Activated naive CD8-positive, alpha-beta T cell treated with anti-CD3 and anti-CD28 coated beads, Interleukin-2, amount 50 U/mL, for 16 hours (primary cell): ENCODE data around the gene ZMYND11.
A peak's percentile ranks its signal among the peaks of the same experiment; 100 is the strongest.
"Not testable (repeated sequence)": the region's sequence is repeated elsewhere in the genome, so short reads cannot be mapped to it uniquely, and the experiment has no call there.

Experiments used
- DNase-seq: peaks from one replicate; pipeline ENCODE4 v3.0.0-alpha.2; 2020; ENCODE audit warnings: low read depth, low spot score

ZMYND11 gene

DNA sequence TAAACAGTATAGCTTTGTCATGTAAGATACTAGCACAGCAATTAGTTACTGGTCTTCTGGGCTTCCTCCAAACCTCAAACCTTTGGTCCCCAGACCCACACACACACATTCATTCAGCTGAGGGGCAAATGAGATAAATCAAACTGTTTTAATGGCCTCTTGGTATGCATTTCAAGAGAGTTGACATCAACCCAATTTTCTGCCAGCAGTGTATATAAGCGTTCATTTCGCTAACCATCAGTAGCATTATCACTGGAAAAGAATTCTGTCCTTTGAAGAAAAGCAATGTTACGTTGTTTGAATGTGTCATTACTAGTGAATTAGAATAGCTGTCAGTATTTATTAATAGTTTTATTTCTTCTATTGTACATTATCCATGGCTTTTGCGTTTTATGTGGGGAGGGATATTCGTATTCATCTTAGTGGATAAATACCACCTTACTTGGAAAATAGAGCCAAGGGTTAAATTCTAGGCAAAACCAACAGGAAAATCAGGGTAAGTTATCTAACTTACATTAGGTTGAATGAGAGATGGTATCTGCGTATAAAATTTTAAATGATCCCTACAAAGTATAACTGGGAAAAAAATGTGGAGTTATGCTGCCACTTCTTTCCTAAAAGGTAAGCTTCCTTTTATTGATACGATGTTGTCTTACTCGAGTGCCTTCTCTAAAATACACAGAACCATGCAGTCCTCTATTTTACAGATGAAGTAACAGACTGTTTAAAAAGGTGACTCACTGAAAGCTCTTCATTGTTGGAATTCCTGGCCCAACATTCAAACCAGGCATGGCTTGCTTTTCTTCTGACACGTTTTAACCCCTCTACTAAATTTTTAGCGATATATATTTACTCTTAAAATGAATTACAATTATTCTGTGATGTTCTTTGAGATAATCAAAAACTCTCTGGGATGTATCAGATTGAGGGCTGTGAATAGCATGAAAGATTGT lies 2.0 kb upstream of the ZMYND11 start:
- no peak for DNase-seq

DNA sequence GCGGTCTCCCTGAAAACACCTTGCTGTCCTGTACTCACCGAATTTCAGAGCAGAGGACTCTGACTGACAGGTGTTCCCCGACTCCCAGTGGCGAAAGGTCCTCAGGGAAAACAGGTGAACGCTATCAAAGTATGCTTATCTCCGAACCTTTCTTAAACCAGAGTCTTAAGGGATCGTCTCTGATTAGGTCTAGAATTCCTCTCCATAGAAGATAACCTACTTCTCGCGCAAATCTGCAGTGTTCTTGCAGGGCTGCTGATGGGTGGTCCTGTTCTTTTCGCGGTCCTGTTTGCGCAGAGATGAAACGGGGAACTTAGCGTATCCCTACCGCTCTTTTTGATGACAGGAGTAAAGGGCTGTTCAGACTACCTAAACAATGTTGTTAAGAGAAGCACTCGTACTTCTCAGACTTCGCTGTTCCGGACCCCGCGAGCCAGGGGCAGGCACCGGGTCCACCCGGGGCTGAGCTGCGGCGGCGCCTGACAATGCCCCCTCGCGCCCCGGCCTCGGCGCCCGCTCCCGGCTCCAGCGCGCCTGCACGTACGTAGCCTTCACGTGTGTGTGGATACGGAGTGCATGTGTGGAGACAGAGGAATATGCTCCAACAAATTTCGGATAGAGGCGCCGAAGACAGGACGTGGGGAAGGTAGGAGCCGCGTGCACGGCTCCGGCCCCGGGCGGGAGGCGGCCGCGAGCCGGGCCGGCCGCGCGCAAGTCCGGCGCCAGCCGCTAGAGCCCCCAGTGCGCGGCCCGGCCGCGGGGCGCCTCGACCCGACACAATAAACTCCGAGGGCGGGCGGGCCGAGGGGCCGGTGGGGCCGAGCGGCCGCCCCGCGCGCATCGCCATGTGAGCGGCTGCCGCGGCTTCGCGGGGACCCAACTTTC lies 766 bp upstream of the ZMYND11 start:
- DNase-seq = no peak

DNA sequence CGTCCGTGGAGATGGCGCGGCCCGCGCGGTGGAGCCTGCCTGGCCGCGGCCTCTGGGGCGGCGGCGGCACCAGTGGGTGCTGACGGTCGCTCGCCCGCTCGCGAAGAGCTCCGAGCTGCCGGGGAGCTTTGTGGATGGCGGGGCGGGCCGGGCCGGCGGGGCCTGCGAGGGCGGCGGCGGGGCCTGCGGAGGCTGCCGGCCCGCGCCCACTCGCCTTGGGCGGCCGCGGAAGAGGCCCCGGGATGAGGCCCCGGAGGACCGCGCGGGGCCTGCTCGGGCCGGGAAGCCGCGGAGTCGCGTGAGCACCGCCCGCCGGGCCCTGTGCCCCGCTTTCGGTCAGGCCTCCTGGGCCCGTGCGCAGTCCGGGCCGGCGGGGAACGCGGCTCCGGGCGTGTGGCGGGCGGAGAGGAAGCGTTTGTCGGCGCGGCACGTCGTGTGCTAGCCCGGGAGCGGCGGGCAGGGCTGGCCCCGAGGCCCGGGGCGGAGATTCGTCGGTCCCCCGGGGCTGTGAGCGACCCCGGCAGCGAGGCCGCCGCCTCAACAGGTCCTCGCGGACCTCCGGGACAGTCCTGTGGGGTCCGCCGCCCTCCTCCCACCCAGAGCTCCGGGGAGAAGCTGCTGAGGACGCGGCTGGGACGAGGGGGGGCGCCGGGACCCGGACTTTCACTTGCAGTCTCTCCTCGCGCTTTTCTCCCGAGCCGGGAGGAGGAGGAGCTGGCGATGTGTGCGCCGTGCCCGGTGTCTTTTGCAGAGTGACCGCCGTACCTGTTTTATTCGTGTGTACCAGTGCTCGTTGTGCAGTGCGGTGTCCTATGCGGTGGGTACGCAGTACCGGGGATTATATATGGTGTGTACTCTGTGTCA lies 578 bp downstream of the ZMYND11 start:
- peak; percentile 37 for DNase-seq

DNA sequence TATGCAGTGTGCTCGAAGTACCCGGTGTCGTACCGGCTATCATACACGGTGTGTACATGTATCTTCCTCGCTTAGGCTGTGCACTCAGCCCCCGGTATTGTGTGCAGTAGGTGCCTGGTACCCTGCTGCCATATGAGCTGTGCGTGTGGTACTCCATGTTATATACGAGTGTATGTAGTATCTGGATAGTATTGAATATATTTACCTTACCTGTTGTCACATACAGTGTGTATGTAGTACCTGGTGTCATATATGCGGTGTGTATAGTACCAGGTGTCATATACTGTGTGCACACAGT lies 1.2 kb downstream of the ZMYND11 start:
- DNase-seq = no peak

DNA sequence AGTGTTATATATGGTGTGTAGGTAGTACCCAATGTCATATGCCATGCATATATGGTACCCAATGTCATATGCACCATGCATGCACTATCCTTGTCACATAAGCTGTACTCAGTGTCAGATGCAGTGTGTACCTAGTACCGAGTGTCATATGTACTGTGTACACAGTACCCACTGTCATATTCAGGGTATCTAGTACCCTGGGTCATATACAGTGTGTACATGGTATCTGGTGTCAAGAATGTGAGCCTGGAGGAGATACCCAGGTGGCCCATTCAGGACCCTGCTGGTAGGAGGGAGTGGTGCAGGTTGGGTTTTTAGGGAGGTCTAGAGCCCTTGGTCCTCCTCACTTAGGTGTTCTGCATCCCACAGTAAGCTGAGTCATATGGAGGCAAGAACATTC lies 1.8 kb downstream of the ZMYND11 start:
- no peak for DNase-seq

DNA sequence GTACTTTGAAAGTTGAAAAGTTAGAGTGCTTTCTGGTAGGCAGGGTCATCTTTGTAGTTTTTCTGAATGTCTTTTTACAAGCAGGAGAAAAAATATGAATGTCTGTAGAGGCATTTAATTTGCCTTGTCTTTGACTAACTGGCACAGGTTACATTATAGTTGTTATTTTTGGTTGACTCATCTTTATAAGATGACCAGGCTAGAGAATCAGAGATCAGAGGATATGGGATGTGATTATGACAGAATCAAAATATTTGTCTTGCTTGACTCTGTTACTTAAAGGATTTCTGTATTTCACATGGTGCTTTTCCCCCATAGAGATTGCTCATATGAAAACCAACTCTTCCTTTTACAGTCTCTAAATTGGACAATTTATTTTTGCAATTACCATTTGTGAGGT lies 2.4 kb downstream of the ZMYND11 start:
- DNase-seq = no peak

DNA sequence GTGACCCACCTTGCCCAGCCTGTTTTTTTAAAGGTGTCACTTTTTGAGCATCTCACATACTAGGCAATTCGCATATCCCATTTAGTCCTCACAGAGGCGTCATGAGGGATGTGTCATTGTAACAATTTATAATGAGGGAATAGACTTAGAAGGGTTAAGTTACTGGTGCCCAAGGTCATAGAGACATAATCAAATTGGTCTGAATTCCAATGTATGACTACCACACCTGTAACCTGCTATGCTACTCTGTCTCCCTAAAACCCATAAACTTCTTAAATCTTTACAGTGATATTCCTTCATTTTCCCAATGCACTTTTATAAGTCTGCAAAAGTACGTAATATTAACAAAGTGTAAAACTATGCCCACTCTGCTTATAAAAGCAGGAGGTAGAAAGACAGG lies 7.1 kb downstream of the ZMYND11 start:
- DNase-seq = no peak

DNA sequence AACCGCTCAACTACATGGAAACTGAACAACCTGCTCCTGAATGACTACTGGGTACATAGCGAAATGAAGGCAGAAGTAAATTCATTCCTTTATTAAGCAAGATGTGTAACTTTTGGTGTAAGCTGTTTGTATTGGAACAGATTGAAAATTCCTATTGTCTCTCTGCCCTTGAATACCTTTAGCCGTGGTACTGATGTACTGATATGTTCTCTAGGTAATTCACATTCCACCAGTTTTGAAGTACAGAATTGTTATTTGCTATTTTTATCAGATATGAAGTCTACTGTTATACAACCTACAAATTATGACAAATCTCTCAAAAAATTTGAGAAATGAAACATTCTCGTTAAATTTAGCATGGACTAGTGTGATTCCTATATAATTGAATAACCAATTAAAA lies 17.7 kb downstream of the ZMYND11 start:
- DNase-seq = no peak

DNA sequence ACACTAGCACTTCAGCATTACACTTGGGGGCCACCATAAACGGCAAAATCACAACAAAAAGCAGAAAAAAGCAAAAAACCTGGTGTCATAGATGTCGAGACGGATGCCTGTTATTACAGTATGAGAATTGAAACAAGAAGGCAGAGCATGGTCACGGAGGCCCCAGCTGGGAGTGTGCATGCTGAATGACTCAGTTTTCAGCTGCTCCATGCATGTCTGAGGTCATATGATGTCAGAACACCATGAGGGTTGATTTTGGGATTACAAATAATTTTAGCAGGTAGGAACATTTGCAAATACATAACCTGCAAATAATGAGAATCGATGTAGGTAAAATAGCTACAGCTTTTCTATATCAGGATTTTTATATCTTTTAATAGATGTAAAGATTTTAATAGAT lies 19.1 kb downstream of the ZMYND11 start:
- no peak for DNase-seq

DNA sequence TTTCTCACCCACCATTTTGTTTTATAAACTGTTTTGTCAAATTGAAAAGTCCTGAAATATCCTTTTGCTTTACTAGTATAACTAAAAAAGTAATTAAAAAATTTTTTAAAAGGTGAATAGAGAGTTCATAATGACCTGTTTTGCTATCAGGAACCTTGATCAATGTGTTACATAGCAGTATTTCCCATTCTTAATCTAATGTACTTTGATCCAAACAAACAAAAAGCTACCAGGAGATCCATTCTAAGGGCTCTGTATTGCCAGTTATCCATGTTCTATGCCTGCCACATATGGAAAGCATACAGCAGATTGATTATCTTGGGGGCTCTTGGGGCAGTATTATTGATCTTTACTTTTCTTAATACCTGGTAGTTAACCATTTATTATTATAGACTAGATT lies 32.1 kb downstream of the ZMYND11 start:
- DNase-seq = no peak

DNA sequence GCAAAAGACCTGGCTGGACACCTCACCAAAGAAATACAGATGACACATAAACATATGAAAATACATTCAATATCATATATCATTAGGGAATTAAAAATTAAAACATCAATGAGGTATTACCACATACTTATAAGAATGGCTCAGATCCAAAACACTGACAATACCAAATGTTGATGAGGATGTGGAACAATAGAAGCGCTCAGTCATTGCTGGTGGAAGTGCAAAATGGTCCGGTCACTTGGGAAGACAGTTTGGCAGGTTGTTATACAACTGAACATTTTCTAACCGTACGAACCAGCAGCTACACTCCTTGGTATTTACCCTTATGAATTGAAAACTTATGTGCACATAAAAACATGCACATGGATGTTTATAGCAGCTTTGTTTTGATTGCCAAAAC lies 38.5 kb downstream of the ZMYND11 start:
- DNase-seq = no peak

DNA sequence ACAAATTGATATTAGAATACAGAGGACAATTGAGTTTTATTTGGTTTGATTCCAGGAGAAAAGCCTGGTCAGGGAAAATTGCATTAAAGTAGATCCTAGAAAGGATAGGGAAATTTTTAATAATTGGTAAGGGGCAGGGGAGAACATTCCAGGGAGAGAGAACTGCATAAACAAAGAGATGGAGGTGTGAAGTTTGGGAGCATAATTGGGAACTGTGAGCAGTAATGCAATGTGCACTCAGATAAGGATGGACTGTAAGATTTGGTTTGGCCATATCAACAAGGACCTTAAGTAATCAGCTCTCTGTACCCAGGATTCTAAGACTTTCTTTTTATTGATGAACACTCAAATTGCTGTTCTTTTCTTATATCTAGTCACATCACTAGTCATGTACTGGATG lies 41.4 kb downstream of the ZMYND11 start:
- DNase-seq = no peak

DNA sequence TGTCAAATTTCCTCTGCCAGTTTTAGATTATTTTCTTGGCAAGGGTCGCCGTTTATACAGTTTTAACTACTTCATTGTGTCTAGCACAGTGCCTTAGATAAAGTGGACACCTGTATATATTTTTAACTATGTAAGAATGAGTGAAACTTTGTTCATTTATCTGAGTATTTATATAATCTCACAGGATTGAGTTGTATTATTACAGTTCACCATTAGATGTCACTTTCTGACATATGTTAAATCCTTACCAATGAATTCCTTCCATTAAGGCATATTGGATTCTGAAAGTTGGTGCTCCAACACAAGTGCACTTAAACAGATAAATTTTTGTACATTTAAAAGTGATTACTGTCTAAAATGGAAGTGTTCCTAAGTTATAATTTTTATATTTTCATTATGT lies 43.0 kb downstream of the ZMYND11 start:
- no peak for DNase-seq

DNA sequence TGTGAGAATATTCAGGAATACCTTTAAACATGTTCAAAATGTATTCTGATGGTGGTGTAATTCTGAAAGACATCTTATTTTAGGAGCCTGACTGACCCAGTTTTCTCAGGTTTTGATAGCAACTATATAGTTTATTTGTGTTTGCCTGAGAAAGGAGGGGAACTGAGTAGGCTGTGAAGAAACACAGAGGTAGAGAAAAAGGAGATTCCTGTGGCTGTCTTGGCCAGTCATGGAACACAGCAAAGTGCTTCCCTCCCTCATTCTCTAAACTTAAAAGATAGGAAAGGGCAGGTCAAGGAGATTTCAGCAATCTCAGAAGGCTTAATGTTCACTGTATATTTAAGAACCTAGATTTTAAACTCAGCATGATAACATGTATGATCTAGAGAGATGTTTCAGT lies 43.5 kb downstream of the ZMYND11 start:
- DNase-seq = no peak

DNA sequence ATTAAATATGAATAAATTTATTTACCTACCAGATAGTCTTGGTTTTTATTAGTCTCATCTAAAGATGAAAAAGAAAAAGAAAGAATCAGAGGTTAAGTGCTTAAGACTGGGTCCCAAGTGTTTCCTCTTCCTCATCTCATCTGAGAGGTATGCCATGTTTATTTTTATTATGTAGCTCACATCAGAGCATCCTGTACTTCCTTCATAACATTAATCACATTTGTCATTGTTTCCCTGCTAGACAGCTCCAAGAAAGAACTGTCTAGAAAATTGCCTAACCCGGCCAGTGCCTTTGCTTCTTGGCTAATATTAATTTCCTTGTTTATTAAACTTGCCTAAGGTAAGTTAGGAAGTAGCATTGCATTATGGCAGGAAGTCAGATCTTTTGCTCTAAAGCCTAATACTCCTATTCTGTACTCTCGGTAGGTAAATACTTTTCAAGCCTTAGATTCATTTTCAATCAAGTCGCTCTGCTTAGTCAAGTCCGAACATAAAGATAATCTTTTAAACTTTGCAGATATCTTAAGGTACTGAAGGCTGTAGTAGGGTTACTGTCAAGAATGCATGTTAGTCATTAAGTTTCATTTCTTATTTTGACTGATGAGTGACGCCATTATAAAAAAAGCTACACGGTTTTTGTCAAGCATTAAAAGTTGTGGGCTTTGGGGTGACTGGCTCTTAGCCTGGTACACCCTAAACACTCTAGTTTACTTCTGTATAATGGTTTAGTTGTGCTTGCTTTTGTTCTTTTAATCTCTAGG lies 47.4 kb downstream of the ZMYND11 start:
- DNase-seq = no peak

DNA sequence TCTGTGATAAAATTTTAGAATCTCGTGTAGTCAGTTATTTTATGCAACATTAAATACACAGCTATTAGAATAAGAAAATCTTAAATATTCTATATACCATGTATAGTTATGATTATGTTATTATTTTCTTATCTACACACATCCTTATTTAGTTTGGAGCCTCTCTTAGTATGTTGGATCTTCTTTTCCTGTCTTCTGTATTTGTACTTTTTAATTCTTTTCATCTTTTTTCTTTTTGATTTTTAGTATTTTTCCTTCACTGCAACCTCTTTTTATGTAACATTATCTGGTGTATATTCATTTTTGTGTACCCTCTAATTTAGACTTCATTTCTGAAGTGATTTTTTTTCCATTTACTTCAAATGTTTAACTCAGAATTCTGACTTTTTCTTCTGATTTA lies 48.9 kb downstream of the ZMYND11 start:
- DNase-seq = no peak

DNA sequence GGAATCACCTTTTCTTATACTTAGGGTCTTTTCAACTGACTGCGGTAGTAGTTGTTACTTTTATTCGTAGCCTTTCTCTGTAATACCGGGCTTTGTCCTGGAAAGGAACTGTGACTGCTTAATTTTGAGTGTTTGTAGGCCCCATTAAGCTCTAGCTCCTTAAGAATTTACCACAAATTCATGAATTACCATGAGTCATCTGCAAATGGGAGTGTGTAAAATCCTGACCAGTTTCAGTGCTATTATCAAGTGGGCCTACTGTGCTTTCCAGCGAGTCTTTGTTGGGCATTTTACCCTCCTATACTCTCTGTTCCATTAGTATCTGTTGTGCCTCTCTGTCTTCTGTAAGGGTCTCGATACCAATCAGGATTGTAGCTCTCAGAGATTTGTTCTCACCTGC lies 49.7 kb downstream of the ZMYND11 start:
- DNase-seq = no peak

DNA sequence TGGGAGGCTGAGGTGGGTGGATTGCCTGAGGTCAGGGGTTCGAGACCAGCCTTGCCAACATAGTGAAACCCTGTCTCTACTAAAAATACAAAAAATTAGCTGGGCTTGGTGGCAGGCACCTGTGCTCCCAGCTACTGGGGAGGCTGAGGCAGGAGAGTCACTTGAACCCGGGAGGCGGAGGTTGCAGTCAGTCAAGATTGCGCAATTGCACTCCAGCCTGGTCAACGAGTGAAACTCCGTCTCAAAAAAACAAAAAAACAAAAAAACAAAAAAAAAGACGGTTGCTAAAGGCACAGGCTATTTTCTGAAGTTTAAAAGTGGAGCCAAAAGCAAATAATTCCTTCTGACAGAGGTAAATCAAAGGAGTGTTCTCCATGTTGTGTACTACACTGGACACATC lies 50.3 kb downstream of the ZMYND11 start:
- not testable (repeated sequence) for DNase-seq

DNA sequence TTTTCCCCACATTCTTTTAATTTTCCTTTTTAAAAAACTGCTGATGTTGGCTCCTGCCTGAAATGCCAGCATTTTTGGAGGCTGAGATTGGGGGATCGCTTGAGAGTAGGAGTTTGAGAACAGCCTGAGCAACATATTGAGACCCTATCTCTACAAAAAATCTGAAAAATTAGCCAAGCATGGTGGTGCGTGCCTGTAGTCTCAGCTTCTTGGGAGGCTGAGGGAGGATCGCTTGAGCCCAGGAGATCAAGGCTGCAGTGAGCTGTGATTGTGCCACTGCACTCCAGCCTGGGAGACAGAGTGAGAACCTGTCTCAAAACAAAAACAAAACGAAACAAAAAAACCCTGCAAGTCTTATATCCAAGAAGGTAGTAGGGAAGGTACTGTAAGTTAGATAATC lies 51.7 kb downstream of the ZMYND11 start:
- DNase-seq = no peak

DNA sequence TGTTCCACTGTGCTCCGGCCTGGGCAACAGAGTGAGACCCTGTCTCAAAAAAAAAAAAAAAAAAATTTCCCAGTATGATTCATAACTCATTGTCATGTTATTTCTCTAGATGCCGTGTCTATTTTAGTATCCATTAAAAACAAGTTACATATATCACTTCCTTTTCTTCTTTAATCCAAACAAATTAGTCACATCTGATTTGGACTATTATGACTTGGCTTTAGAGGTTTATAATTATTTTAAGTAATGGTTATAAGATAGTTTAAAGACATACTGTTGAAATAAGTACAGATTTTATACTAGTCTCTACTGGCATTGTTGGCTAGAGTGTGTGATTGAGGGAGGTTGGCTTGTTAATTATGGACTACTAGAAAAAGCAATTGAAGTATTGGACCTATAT lies 53.3 kb downstream of the ZMYND11 start:
- DNase-seq = no peak

DNA sequence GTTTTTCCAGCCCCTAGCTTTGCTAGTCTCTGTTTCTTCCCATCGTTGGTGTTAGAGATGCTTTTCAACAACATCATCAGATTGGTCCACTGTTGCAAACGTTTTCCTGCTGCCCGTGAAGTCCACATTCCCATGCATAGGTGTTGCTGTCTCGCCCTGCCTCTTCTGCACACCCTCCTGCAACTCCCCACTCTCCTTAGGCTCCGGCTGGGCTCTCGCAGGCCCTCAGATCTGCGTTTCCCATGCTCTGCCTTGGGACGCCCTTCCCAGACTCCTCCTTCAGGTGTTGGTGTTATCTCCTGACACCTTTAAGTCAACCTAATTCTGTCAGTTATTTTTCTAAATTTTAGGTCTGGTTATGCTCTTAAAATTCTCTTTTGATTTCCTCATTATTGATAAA lies 55.0 kb downstream of the ZMYND11 start:
- no peak for DNase-seq
